HEK293 (cell line): ENCODE results near the gene CD2BP2.
A peak's percentile ranks its signal among the peaks of the same experiment; 100 is the strongest.

Experiments
- CTCF ChIA-PET: fragments of 350-600 bp; formaldehyde crosslinking; extraction: SDS; loops from one replicate; lab custom pipeline; 2021; ENCODE audit warnings: antibody characterized with exemption; lab: Yijun Ruan, JAX
- POLR2A ChIA-PET: fragments of 300-600 bp; formaldehyde crosslinking; extraction: SDS; loops from one replicate; lab custom pipeline; 2020; ENCODE audit warnings: antibody characterized with exemption, inconsistent platforms; lab: Yijun Ruan, JAX
- H3K27ac ChIP-seq: fragments of 200-500 bp; sonication (Bioruptor generic); 2 replicates; pipeline ENCODE4 v1.5.1; 2014; ENCODE audit warnings: low read depth, low read length, control low read depth, inconsistent platforms; ENCODE audit errors: extremely low read depth
- H3K36me3 ChIP-seq, 2 experiments: fragments of 200-500 bp in 1 of 2; sonication (Bioruptor generic) in 1 of 2; 1 replicate in 1 of 2; 2 replicates in 1 of 2; pipeline ENCODE4 v1.5.1; 2014 to 2017; ENCODE audit warnings: inconsistent platforms in 2 of 2, low read length in 2 of 2; ENCODE audit not compliant: control insufficient read depth in 2 of 2, insufficient read depth in 1 of 2
- H3K4me1 ChIP-seq: fragments of 200-500 bp; sonication (Bioruptor generic); 2 replicates; pipeline ENCODE4 v1.5.1; 2014; ENCODE audit warnings: mild to moderate bottlenecking, low read length, inconsistent platforms; ENCODE audit not compliant: control insufficient read depth, insufficient read depth
- H3K4me3 ChIP-seq: 2 replicates; pipeline ENCODE4 v1.5.1; 2011; ENCODE audit warnings: low read depth, mild to moderate bottlenecking, control low read depth, low read length, moderate library complexity
- H3K9me3 ChIP-seq: fragments of 200-500 bp; sonication (Bioruptor generic); 2 replicates; pipeline ENCODE4 v1.5.1; 2014; ENCODE audit warnings: low read depth, low read length, inconsistent platforms; ENCODE audit not compliant: control insufficient read depth, insufficient read depth
- GLI2 ChIP-seq: fragments of 450-650 bp; formaldehyde crosslinking; IDR thresholded peaks from 2 replicates; pipeline ENCODE4; 2017; ENCODE audit warnings: missing biosample characterization, missing genetic modification characterization, low read depth, borderline replicate concordance
- GLIS1 ChIP-seq: fragments of 450-650 bp; formaldehyde crosslinking; IDR thresholded peaks from 2 replicates; pipeline ENCODE4 v1.5.1; 2016; ENCODE audit warnings: missing biosample characterization, missing genetic modification characterization
- HOXC10 ChIP-seq: sonication (generic); formaldehyde crosslinking; IDR thresholded peaks from 2 replicates; pipeline ENCODE4 v1.8.1; 2023; ENCODE audit warnings: mild to moderate bottlenecking, missing genetic modification reagents
- REPIN1 ChIP-seq: fragments of 450-650 bp; formaldehyde crosslinking; IDR thresholded peaks from 2 replicates; pipeline ENCODE4 v1.5.1; 2017; ENCODE audit warnings: missing biosample characterization, missing genetic modification characterization, low read depth
- ZBTB21 ChIP-seq: fragments of 450-650 bp; formaldehyde crosslinking; IDR thresholded peaks from 2 replicates; pipeline ENCODE4 v1.5.1; 2017; ENCODE audit warnings: missing biosample characterization, missing genetic modification characterization
- ZBTB48 ChIP-seq: fragments of 450-650 bp; formaldehyde crosslinking; IDR thresholded peaks from 2 replicates; pipeline ENCODE4 v1.5.1; 2016; ENCODE audit warnings: missing biosample characterization, missing genetic modification characterization
- ZNF155 ChIP-seq: fragments of 450-650 bp; formaldehyde crosslinking; IDR thresholded peaks from 2 replicates; pipeline ENCODE4 v1.5.1; 2016; ENCODE audit warnings: missing biosample characterization, missing genetic modification characterization
- ZNF175 ChIP-seq: fragments of 450-650 bp; formaldehyde crosslinking; IDR thresholded peaks from 2 replicates; pipeline ENCODE4 v1.5.1; 2016; ENCODE audit warnings: missing biosample characterization, missing genetic modification characterization
- ZNF473 ChIP-seq: fragments of 450-650 bp; formaldehyde crosslinking; IDR thresholded peaks from 2 replicates; pipeline ENCODE4 v1.5.1; 2017; ENCODE audit warnings: missing biosample characterization, missing genetic modification characterization
- ZNF555 ChIP-seq: fragments of 450-650 bp; formaldehyde crosslinking; conservative IDR thresholded peaks from 2 replicates; pipeline ENCODE4 v1.5.1; 2017; ENCODE audit warnings: missing biosample characterization, mild to moderate bottlenecking, missing genetic modification characterization, inconsistent platforms
- ZSCAN16 ChIP-seq: fragments of 450-650 bp; formaldehyde crosslinking; IDR thresholded peaks from 2 replicates; pipeline ENCODE4 v1.5.1; 2016; ENCODE audit warnings: missing biosample characterization, missing genetic modification characterization
- ZSCAN23 ChIP-seq: fragments of 450-650 bp; formaldehyde crosslinking; IDR thresholded peaks from 2 replicates; pipeline ENCODE4 v1.5.1; 2016; ENCODE audit warnings: missing biosample characterization, missing genetic modification characterization
- TF ChIP-seq, protein P1 (sequence below): fragments of 450-650 bp; formaldehyde crosslinking; IDR thresholded peaks from 2 replicates; pipeline ENCODE4 v1.5.1; 2017; ENCODE audit warnings: missing biosample characterization, missing genetic modification characterization
- TF ChIP-seq, protein P2 (sequence below): fragments of 450-650 bp; IDR thresholded peaks from 2 replicates; pipeline ENCODE4 v1.5.1; 2018; ENCODE audit warnings: missing biosample characterization, mild to moderate bottlenecking, missing genetic modification characterization
- TF ChIP-seq, protein P3 (sequence below): fragments of 450-650 bp; formaldehyde crosslinking; conservative IDR thresholded peaks from 2 replicates; pipeline ENCODE4 v1.5.1; 2016; ENCODE audit warnings: low read depth, missing biosample characterization, missing genetic modification characterization
- TF ChIP-seq, protein P4 (sequence below): sonication (generic); formaldehyde crosslinking; IDR thresholded peaks from 2 replicates; pipeline ENCODE4 v1.8.1; 2022; ENCODE audit warnings: mild to moderate bottlenecking, moderate library complexity, missing genetic modification reagents
- TF ChIP-seq, protein P5 (sequence below): fragments of 450-650 bp; formaldehyde crosslinking; IDR thresholded peaks from 2 replicates; pipeline ENCODE4 v1.5.1; 2016; ENCODE audit warnings: missing biosample characterization, missing genetic modification characterization

The CD2BP2 gene

DNA sequence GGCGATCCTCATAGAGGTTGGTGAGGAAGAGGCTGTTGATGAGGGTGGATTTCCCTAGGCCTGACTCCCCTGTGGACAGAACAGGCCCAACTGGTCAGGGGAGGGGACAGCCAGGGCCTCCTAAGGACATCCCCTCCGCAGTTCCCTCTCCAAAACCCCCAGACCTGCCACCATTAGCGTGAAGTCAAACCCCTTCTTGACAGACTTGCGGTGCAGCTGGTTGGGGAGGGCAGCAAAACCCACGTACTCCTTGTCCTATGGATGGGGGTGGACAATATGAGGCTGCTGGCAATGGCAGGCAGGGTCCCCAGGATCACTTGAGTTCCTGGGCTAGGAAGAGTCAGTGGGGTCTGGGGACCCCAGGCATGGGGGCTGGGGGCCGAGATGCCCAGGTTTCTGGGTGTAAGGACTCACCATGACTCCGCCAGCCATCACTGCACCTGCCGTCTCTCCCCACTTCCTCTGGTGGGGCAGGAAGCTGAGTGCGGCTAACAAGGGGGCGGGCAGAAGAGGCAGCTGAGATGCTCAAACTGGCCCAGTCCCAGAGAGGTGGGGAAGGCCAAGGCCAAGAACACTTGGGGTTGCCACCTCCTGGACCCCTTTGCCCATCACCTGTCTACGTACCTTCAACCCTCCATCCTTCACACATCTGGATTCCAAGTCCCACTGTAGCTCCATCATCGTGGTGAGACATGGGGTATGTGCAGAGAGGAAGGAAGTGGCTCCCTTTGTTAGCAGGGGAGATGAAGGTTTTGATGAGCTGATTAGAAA is 27.2 kb upstream of the CD2BP2 start, which contains the start of gene SEPTIN1:
TSS of gene SEPTIN1 (minus strand) at position 451 of the 771 bp plus-strand sequence. CDS start at position 432, 19 bp downstream.
- Histone ChIP-seq H3K4me3 (no peak within 1 kb of the TSS), H3K36me3 (peaks cover 0 to 8% of the 10 kb centered on the region in 2 experiments; a peak in 1 of 3 replicates), H3K4me1 (no peaks in the 10 kb centered on the region), H3K27ac (0 out of 2 replicates have a peak within 1 kb of the TSS, but pooled peaks have one; percentile 7), H3K9me3 (no peaks in the 10 kb centered on the region)
- ChIA-PET CTCF (interaction anchor here (1.3 to 1.8 kb wide), 2 partner anchors 12 to 16 kb away, joined by 3 to 5 read pairs; partner anchors contain the start of gene TBC1D10B), POLR2A (interaction anchor here (1.3 to 5.0 kb wide), 3 partner anchors 11 to 25 kb away, joined by 8 to 30 read pairs (median 17); partner anchors contain the start of genes TBC1D10B, ZNF48 and ZNF771)
- TF ChIP-seq ZNF555 (tag by site-specific recombination): no peak
- no peak for TF ChIP-seq ZBTB48
- no peak for TF ChIP-seq ZNF155 (tag by site-specific recombination)
- TF ChIP-seq, protein P1, sequence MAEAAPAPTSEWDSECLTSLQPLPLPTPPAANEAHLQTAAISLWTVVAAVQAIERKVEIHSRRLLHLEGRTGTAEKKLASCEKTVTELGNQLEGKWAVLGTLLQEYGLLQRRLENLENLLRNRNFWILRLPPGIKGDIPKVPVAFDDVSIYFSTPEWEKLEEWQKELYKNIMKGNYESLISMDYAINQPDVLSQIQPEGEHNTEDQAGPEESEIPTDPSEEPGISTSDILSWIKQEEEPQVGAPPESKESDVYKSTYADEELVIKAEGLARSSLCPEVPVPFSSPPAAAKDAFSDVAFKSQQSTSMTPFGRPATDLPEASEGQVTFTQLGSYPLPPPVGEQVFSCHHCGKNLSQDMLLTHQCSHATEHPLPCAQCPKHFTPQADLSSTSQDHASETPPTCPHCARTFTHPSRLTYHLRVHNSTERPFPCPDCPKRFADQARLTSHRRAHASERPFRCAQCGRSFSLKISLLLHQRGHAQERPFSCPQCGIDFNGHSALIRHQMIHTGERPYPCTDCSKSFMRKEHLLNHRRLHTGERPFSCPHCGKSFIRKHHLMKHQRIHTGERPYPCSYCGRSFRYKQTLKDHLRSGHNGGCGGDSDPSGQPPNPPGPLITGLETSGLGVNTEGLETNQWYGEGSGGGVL (tag by site-specific recombination): no peak
- TF ChIP-seq, protein P2, sequence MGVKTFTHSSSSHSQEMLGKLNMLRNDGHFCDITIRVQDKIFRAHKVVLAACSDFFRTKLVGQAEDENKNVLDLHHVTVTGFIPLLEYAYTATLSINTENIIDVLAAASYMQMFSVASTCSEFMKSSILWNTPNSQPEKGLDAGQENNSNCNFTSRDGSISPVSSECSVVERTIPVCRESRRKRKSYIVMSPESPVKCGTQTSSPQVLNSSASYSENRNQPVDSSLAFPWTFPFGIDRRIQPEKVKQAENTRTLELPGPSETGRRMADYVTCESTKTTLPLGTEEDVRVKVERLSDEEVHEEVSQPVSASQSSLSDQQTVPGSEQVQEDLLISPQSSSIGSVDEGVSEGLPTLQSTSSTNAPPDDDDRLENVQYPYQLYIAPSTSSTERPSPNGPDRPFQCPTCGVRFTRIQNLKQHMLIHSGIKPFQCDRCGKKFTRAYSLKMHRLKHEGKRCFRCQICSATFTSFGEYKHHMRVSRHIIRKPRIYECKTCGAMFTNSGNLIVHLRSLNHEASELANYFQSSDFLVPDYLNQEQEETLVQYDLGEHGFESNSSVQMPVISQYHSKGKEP: no peak
- no peak for TF ChIP-seq ZSCAN16
- no peak for TF ChIP-seq ZNF175 (tag by site-specific recombination)
- TF ChIP-seq, protein P3, sequence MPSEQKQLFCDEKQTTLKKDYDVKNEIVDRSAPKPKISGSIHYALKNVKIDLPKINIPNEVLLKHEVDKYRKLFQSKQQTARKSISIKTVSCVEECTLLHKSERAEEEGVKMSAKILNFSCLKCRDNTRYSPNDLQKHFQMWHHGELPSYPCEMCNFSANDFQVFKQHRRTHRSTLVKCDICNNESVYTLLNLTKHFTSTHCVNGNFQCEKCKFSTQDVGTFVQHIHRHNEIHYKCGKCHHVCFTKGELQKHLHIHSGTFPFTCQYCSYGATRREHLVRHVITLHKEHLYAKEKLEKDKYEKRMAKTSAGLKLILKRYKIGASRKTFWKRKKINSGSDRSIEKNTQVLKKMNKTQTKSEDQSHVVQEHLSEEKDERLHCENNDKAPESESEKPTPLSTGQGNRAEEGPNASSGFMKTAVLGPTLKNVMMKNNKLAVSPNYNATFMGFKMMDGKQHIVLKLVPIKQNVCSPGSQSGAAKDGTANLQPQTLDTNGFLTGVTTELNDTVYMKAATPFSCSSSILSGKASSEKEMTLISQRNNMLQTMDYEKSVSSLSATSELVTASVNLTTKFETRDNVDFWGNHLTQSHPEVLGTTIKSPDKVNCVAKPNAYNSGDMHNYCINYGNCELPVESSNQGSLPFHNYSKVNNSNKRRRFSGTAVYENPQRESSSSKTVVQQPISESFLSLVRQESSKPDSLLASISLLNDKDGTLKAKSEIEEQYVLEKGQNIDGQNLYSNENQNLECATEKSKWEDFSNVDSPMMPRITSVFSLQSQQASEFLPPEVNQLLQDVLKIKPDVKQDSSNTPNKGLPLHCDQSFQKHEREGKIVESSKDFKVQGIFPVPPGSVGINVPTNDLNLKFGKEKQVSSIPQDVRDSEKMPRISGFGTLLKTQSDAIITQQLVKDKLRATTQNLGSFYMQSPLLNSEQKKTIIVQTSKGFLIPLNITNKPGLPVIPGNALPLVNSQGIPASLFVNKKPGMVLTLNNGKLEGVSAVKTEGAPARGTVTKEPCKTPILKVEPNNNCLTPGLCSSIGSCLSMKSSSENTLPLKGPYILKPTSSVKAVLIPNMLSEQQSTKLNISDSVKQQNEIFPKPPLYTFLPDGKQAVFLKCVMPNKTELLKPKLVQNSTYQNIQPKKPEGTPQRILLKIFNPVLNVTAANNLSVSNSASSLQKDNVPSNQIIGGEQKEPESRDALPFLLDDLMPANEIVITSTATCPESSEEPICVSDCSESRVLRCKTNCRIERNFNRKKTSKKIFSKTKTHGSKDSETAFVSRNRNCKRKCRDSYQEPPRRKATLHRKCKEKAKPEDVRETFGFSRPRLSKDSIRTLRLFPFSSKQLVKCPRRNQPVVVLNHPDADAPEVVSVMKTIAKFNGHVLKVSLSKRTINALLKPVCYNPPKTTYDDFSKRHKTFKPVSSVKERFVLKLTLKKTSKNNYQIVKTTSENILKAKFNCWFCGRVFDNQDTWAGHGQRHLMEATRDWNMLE (tag by site-specific recombination): no peak
- no peak for TF ChIP-seq ZSCAN23
- no peak for TF ChIP-seq ZBTB21
- no peak for TF ChIP-seq HOXC10 (CRISPR knock-in tag)
- TF ChIP-seq, protein P4, sequence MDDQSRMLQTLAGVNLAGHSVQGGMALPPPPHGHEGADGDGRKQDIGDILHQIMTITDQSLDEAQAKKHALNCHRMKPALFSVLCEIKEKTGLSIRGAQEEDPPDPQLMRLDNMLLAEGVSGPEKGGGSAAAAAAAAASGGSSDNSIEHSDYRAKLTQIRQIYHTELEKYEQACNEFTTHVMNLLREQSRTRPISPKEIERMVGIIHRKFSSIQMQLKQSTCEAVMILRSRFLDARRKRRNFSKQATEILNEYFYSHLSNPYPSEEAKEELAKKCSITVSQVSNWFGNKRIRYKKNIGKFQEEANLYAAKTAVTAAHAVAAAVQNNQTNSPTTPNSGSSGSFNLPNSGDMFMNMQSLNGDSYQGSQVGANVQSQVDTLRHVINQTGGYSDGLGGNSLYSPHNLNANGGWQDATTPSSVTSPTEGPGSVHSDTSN: no peak
- TF ChIP-seq GLIS1: no peak
- no peak for TF ChIP-seq GLI2 (tag by site-specific recombination)
- TF ChIP-seq, protein P5, sequence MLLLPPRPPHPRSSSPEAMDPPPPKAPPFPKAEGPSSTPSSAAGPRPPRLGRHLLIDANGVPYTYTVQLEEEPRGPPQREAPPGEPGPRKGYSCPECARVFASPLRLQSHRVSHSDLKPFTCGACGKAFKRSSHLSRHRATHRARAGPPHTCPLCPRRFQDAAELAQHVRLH (tag by site-specific recombination): no peak
- TF ChIP-seq ZNF473 (tag by site-specific recombination): no peak
- TF ChIP-seq REPIN1 (tag by site-specific recombination): no peak
